Activated effector memory CD4-positive, alpha-beta T cell treated with Interleukin-2 at 50 U/mL for 16 hours (primary cell): ENCODE results near the gene IFT122.
"Not testable (repeated sequence)": the region's sequence is repeated elsewhere in the genome, so short reads cannot be mapped to it uniquely, and the experiment has no call there.

Experiments
- DNase-seq: peaks from one replicate; pipeline ENCODE4 v3.0.0-alpha.2; 2020

Gene IFT122

DNA sequence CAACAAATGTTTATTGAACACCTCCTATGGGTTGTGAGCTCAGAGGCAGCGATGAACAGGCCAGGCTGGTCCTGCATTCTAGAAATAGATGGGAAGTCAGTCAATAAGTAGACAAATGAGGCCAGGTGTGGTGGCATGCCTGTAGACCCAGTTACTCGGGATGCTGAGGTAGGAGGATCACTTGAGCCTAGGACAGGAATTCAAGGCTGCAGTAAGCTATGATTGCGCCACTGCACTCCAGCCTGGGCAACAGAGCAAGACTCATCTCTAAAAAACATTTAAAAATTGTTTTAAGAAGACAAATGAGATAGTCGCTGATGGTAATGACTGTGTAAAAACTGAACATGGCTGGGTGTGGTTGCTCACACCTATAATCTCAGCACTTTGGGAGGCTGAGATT lies 84.1 kb downstream of the IFT122 start:
- no peak for DNase-seq

DNA sequence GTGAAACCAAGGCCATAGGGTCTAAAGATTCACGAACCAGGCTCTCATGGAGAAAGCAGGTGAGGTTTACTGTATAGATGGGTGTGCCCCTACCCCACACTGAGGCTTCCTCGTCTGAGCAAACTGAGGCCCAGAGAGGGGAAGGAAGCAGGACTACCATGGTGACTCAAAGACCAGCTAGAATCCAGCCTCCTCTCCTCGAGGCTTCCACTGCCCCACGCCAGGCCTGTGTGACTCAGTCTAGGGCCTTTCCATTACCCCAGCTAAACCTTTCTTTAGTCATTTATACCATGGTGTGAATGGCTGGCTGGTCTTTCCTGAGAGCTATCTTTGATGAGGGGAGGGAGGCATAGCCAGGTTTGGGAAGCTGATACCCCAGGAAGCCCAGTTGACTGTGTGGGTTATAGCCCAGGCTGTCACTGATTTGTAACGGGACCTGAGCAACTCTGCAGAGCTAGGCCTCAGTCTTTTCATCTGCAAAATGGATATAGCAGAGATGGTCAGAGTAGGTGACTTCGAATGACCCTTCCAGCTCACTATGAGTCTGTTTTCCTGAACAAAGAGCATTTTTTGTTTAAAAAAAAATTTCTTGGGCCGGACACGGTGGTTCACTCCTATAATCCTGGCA lies 85.4 kb downstream of the IFT122 start:
- no peak for DNase-seq

DNA sequence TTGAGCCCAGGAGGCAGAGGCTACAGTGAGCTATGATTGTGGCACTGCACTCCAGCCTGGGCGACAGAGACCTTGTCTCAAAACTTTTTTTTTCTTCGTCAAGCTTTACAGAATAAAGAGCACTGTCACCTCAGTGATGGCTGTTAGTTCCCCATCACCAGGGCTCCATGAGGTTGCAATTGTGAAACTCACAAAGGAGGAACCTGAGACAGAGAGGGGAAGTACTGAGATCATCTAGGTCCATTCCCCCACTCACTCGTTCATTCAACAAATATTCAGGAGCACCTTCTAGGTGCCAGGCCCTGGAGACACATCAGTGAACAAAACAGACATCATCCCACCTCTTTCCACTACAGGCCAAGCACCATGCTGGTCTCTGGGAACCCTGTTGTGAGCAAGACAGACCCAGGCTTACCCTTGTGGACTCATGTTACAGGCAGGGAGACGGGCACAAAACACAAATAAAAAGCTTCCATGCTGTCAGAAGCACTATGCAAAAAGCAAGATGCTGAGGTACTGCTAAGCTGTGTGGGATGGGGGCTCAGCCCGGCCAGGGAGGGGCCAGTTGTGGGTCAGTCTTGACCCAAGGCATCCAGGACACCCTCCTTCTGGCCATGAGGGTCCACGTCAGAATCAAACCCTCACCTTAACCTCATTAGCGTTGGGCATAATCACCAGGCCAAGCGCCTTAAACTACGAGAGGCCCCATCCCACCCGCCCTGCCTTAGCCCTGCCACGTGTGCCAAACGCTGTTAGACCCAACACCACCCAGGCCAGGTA lies 86.3 kb downstream of the IFT122 start:
- no peak for DNase-seq

DNA sequence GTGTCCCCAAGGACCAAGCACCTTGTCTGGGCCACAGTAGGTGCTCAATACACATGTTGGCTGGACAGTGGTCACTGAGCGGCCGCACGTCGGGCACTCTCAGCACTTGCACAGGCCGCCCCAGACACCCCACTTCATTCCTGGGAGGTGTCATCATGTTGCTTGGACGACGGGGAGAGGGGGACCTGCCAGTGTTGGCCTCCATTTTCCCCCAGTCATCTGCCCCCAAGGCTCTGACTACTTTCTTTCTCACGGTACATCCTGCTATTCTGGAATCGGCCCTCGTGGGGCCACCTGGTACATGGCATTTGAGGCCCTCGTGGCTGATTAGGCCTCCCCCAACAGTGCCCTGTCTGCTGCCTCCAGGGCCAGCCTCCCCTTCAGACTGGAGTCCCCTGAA lies 87.2 kb downstream of the IFT122 start:
- no peak for DNase-seq

DNA sequence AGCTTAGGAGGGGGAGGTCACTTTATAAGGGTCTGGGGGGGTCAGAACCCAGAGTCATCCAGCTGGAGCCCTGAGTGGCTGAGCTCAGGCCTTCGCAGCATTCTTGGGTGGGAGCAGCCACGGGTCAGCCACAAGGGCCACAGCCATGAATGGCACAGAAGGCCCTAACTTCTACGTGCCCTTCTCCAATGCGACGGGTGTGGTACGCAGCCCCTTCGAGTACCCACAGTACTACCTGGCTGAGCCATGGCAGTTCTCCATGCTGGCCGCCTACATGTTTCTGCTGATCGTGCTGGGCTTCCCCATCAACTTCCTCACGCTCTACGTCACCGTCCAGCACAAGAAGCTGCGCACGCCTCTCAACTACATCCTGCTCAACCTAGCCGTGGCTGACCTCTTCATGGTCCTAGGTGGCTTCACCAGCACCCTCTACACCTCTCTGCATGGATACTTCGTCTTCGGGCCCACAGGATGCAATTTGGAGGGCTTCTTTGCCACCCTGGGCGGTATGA lies 88.6 kb downstream of the IFT122 start, which contains the start of gene RHO:
Gene RHO, plus strand, starts transcription at position 51 of the 512 bp plus-strand sequence. Its CDS starts 95 bp downstream, at position 146.
- no peak for DNase-seq

DNA sequence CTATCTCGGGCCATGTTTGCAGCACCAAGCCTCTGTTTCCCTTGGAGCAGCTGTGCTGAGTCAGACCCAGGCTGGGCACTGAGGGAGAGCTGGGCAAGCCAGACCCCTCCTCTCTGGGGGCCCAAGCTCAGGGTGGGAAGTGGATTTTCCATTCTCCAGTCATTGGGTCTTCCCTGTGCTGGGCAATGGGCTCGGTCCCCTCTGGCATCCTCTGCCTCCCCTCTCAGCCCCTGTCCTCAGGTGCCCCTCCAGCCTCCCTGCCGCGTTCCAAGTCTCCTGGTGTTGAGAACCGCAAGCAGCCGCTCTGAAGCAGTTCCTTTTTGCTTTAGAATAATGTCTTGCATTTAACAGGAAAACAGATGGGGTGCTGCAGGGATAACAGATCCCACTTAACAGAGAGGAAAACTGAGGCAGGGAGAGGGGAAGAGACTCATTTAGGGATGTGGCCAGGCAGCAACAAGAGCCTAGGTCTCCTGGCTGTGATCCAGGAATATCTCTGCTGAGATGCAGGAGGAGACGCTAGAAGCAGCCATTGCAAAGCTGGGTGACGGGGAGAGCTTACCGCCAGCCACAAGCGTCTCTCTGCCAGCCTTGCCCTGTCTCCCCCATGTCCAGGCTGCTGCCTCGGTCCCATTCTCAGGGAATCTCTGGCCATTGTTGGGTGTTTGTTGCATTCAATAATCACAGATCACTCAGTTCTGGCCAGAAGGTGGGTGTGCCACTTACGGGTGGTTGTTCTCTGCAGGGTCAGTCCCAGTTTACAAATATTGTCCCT lies 89.6 kb downstream of the IFT122 start:
- DNase-seq, result no peak

DNA sequence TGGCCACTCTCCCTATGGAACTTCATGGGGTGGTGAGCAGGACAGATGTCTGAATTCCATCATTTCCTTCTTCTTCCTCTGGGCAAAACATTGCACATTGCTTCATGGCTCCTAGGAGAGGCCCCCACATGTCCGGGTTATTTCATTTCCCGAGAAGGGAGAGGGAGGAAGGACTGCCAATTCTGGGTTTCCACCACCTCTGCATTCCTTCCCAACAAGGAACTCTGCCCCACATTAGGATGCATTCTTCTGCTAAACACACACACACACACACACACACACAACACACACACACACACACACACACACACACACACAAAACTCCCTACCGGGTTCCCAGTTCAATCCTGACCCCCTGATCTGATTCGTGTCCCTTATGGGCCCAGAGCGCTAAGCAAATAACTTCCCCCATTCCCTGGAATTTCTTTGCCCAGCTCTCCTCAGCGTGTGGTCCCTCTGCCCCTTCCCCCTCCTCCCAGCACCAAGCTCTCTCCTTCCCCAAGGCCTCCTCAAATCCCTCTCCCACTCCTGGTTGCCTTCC lies 90.3 kb downstream of the IFT122 start:
- DNase-seq, result no peak

DNA sequence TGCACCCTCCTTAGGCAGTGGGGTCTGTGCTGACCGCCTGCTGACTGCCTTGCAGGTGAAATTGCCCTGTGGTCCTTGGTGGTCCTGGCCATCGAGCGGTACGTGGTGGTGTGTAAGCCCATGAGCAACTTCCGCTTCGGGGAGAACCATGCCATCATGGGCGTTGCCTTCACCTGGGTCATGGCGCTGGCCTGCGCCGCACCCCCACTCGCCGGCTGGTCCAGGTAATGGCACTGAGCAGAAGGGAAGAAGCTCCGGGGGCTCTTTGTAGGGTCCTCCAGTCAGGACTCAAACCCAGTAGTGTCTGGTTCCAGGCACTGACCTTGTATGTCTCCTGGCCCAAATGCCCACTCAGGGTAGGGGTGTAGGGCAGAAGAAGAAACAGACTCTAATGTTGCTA lies 90.8 kb downstream of the IFT122 start:
- no peak for DNase-seq

DNA sequence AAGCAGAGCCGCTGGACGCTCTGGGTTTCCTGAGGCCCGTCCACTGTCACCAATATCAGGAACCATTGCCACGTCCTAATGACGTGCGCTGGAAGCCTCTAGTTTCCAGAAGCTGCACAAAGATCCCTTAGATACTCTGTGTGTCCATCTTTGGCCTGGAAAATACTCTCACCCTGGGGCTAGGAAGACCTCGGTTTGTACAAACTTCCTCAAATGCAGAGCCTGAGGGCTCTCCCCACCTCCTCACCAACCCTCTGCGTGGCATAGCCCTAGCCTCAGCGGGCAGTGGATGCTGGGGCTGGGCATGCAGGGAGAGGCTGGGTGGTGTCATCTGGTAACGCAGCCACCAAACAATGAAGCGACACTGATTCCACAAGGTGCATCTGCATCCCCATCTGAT lies 91.7 kb downstream of the IFT122 start:
- no peak for DNase-seq

DNA sequence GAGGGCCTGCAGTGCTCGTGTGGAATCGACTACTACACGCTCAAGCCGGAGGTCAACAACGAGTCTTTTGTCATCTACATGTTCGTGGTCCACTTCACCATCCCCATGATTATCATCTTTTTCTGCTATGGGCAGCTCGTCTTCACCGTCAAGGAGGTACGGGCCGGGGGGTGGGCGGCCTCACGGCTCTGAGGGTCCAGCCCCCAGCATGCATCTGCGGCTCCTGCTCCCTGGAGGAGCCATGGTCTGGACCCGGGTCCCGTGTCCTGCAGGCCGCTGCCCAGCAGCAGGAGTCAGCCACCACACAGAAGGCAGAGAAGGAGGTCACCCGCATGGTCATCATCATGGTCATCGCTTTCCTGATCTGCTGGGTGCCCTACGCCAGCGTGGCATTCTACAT lies 92.2 kb downstream of the IFT122 start:
- no peak for DNase-seq

DNA sequence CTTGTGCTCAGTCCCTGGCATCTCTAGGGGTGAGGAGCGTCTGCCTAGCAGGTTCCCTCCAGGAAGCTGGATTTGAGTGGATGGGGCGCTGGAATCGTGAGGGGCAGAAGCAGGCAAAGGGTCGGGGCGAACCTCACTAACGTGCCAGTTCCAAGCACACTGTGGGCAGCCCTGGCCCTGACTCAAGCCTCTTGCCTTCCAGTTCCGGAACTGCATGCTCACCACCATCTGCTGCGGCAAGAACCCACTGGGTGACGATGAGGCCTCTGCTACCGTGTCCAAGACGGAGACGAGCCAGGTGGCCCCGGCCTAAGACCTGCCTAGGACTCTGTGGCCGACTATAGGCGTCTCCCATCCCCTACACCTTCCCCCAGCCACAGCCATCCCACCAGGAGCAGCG lies 93.4 kb downstream of the IFT122 start:
- DNase-seq, result no peak

DNA sequence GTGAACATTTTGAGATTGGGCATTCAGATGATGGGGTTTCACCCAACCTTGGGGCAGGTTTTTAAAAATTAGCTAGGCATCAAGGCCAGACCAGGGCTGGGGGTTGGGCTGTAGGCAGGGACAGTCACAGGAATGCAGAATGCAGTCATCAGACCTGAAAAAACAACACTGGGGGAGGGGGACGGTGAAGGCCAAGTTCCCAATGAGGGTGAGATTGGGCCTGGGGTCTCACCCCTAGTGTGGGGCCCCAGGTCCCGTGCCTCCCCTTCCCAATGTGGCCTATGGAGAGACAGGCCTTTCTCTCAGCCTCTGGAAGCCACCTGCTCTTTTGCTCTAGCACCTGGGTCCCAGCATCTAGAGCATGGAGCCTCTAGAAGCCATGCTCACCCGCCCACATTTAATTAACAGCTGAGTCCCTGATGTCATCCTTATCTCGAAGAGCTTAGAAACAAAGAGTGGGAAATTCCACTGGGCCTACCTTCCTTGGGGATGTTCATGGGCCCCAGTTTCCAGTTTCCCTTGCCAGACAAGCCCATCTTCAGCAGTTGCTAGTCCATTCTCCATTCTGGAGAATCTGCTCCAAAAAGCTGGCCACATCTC lies 94.5 kb downstream of the IFT122 start:
- no peak for DNase-seq

DNA sequence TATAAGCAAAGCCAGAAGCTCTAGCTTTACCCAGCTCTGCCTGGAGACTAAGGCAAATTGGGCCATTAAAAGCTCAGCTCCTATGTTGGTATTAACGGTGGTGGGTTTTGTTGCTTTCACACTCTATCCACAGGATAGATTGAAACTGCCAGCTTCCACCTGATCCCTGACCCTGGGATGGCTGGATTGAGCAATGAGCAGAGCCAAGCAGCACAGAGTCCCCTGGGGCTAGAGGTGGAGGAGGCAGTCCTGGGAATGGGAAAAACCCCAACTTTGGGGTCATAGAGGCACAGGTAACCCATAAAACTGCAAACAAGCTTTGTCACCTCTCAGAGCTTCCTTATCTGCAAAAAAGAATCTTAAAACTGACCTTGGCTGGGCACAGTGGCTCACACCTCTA lies 95.1 kb downstream of the IFT122 start:
- no peak for DNase-seq

DNA sequence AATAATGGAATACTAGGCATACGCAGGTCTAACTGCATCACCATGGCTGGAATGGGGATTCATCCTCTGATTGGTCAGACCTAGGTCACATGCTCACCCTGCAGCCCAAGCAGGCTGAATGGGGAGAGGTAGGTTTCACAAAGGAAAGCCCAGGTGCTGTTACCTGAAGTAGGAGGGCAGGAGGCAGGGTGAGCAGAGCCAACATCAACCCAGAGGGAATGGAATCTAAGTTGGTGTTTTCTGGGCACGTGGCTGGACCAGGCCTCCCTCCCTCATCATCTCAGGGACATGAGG lies 96.3 kb downstream of the IFT122 start:
- no peak for DNase-seq

DNA sequence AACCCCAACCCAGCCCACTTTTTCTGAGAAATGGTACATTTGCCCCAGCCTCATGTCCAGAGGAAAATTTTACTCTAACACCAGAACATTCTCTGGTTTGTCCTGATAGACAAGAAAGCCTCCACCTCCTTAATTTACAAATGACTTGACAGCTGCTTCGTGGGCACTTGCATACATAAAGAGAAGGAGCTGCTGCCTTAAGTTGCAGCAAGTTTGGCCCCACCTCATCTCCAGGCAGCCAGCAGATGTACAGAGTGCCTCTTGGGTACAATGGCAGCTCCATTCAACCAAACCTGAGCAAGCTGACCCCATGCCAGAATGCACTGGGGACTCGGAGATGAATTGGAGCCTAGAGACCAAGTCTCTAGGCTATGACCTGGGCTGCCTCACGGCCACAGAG lies 96.8 kb downstream of the IFT122 start:
- no peak for DNase-seq

DNA sequence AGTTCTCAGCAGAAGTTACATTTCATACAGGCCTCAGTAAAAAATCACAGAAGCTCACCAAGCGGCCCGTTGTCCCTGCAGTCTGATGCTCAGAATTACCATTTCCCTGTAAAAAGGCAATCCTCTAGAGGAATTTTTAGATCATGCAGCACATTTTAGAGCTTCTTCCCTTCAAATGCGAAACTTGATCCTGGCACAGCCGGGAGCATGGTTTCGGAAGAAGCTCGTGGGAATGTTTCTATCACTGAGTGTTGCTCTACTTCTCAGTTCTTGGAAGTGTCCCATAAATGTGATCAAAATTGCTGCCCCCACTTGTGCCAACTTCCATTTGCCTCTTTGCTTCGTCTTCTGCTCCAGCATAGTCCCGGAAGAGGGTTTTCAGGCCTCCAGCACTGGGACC lies 99.2 kb downstream of the IFT122 start:
- no peak for DNase-seq

DNA sequence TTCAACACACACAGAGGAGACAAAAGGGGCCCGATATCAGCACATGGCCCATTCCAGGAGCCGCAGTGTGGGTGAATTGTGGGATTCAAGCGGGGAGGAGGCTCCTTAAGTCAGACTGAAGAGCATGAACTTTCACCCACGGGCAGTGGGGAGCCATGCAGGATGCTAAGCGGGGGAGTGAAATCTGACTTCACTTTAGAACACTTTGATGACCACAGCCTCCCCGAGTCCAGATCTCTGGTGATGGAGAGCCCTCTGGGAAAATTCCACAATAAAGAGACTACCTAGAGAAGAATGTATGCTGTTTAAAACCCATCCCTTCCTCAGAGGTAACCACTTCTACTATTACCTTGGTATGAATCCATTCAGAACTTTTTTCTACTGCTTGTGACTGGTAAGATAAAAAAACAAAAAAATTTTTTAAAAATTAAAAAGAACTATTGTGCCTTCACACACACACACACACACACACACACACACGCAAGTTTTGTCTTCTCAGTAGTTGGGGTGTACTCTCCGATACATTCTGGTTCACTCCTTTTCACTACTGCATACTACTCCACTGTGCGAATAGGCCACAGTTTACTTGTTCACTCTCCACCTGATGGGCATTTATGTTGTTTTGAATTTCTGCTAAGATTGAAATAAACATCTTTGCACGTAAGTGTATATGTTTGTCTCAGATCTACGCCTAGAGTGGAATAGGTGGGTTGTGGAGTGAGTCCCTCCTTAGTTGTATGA lies 100.9 kb downstream of the IFT122 start:
- no peak for DNase-seq

DNA sequence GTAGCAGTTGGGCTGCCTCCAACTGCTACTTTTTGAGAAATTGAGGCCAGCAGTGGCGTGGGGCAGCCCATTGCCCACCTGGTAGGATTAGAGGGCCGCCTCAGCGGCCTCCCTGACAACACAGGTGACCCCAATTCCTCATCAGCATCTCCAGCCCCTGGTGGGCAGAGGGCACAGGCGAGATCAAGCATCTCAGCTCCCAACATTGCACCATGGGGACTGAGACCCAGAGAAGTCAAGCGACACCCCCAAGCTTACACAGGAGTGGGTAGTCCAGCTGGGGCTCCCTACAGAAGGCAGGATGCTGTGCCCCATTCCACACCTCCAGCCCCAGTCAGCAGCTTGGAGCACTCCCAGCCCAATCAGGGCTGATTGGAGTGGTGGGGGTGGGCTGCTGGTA lies 102.7 kb downstream of the IFT122 start:
- DNase-seq, result no peak

DNA sequence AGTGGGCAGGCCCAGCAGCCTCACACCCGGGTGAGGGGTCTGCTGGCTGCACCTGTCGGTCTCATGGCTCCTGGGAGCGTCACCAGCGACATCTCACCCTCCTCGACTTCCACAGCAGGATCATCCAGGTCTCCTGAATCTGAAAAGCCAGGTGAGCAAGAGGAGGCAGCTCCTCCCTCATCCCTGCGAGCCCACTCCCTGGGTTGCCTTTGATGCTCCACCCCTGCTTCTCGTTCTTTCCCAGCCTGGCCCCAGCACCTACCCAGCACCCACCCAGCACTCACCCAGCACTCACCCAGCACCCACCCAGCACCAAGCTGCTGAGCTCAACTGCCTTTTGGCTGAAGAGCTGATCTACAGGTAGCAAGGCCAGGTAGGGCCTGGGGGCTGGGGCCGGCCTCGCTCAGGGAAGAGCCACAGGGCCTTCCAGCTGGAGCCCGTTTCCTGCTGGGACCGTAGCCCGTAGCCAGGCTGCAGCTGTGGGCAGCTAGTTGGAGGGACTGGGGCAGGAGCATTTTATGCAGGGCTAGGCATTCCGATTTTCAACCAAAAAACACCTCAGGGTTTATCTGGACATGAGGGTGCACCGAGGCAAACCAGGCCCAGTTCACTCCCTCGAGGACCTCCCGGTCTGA lies 103.2 kb downstream of the IFT122 start, which contains the start of gene H1-8:
Gene H1-8, plus strand, starts transcription at position 20 of the 635 bp plus-strand sequence. Its CDS starts 44 bp downstream, at position 64.
- DNase-seq, result no peak

DNA sequence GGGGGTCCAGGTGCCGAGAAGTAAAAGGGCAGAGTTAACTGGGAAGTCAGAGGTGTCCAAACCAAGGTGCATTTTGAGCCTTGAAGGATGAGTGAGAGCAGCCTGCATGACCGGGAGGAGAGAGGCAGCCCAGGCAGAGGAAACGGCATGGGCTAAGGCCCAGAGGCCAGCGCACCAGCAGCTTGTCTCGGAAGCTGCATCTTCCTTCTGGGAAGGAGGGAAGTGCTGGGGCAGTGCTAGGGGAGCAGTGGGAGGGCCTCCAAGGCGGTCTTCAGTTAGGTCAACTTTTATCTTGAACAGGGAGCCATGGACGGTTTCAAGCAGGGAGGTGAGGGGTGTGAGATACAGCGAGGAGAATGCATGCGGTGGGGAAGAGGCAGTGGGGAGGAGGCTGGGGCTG lies 104.0 kb downstream of the IFT122 start:
- no peak for DNase-seq

DNA sequence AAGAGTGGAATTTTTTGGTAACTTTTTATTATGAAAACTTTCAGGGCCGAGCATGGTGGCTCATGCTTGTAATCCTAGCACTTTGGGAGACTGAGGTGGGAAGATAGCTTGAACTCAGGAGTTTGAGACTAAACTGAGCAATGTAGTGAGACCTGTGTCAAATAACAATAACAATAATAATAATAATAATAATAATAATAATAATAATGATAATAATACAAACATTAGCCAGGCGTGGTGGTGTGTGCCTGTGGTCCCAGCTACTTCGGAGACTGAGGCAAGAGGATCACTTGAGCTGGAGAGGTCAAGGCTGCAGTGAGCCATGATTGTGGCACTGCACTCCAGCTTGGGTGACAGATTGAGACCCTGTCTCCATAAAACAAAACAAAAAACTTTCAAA lies 105.9 kb downstream of the IFT122 start:
- not testable (repeated sequence) for DNase-seq

DNA sequence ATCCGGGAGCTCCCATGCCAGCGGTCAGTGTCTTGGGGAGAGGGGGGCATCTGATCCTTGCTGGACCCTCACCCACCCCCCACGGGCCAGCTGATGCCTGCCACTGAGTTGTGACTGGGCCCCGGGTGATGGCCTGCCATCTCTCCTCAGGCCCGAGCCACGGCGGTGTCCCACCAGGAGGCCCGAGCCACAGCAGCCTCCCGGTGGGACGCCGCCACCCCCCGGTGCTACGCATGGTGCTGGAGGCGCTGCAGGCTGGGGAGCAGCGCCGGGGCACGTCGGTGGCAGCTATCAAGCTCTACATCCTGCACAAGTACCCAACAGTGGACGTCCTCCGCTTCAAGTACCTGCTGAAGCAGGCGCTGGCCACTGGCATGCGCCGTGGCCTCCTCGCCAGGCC lies 107.2 kb downstream of the IFT122 start:
- DNase-seq, result no peak
